Progenitor cell of endocrine pancreas (in vitro differentiated cells): Measurements from ENCODE around the gene RALA. TPM values are rescaled to one million over a fixed set of nuclear protein-coding genes. Genes with fewer than 3 reads are reported as not detected.
"Not testable (repeated sequence)": the region's sequence is repeated elsewhere in the genome, so short reads cannot be mapped to it uniquely, and the experiment has no call there.

ENCODE experiments used
- DNase-seq: peaks from one replicate; pipeline ENCODE4 v3.0.0; 2021; ENCODE audit warnings: low spot score; ENCODE audit not compliant: unreplicated experiment
- H3K27ac Mint-ChIP-seq: 2 replicates; pipeline ENCODE4 v1.8.0; 2021; ENCODE audit warnings: mild to moderate bottlenecking, moderate library complexity, mixed read lengths
- H3K27me3 Mint-ChIP-seq: 2 replicates; pipeline ENCODE4 v1.8.0; 2021; ENCODE audit warnings: mixed read lengths
- H3K36me3 Mint-ChIP-seq: 2 replicates; pipeline ENCODE4 v1.8.0; 2022; ENCODE audit warnings: mixed read lengths; ENCODE audit not compliant: insufficient read depth
- H3K4me1 Mint-ChIP-seq: 2 replicates; pipeline ENCODE4 v1.8.0; 2021; ENCODE audit warnings: low read depth, mixed read lengths
- H3K4me3 Mint-ChIP-seq: 2 replicates; pipeline ENCODE4 v1.8.0; 2021; ENCODE audit warnings: low read depth, mild to moderate bottlenecking, moderate library complexity, mixed read lengths
- H3K9me3 Mint-ChIP-seq: 2 replicates; pipeline ENCODE4 v1.8.0; 2021; ENCODE audit warnings: low read depth, mixed read lengths
- total RNA-seq: library from RNA; stranded (reverse); gene quantifications from 2 replicates; pipeline ENCODE4 v1.2.1, GENCODE V29; 2021
- TF ChIP-seq, protein P1 (sequence below): fragments of 200-600 bp; sonication (generic); IDR thresholded peaks from one replicate; pipeline ENCODE4 v1.5.0; 2021; ENCODE audit warnings: antibody characterized with exemption, mild to moderate bottlenecking; ENCODE audit not compliant: unreplicated experiment

The RALA gene
- total RNA-seq, 1 donor from 2014 or later = 39.6 TPM

DNA sequence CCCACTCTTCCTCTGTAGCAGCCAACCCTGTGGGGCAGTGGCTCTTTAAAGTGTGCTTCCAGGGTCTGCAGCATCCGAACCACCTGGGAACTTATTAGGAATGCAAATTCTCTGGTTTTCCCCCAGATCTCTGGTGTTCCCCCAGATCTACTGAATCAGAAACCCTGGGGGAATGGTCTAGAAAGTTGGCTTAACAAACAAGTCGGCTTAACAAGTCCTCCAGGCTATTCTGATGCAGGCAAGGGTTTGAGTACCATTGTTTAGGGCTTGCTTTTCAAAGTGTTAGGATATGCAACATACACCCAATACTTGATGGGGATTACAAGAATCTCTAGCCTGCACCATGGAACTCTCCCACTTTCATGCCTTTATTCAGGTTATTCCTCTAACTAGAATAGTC, 126.3 kb downstream of the RALA start:
- no peak overlapping the region for H3K27ac Mint-ChIP-seq
- H3K36me3 Mint-ChIP-seq = peaks cover 5% of the 10 kb centered on the region
- TF ChIP-seq, protein P1, sequence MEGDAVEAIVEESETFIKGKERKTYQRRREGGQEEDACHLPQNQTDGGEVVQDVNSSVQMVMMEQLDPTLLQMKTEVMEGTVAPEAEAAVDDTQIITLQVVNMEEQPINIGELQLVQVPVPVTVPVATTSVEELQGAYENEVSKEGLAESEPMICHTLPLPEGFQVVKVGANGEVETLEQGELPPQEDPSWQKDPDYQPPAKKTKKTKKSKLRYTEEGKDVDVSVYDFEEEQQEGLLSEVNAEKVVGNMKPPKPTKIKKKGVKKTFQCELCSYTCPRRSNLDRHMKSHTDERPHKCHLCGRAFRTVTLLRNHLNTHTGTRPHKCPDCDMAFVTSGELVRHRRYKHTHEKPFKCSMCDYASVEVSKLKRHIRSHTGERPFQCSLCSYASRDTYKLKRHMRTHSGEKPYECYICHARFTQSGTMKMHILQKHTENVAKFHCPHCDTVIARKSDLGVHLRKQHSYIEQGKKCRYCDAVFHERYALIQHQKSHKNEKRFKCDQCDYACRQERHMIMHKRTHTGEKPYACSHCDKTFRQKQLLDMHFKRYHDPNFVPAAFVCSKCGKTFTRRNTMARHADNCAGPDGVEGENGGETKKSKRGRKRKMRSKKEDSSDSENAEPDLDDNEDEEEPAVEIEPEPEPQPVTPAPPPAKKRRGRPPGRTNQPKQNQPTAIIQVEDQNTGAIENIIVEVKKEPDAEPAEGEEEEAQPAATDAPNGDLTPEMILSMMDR = no peak
- H3K27me3 Mint-ChIP-seq = no peaks in the 10 kb centered on the region
- peaks cover 6% of the 10 kb centered on the region for H3K9me3 Mint-ChIP-seq
- no peak overlapping the region for H3K4me3 Mint-ChIP-seq
- no peak for DNase-seq
- H3K4me1 Mint-ChIP-seq = peaks cover 7% of the 10 kb centered on the region

DNA sequence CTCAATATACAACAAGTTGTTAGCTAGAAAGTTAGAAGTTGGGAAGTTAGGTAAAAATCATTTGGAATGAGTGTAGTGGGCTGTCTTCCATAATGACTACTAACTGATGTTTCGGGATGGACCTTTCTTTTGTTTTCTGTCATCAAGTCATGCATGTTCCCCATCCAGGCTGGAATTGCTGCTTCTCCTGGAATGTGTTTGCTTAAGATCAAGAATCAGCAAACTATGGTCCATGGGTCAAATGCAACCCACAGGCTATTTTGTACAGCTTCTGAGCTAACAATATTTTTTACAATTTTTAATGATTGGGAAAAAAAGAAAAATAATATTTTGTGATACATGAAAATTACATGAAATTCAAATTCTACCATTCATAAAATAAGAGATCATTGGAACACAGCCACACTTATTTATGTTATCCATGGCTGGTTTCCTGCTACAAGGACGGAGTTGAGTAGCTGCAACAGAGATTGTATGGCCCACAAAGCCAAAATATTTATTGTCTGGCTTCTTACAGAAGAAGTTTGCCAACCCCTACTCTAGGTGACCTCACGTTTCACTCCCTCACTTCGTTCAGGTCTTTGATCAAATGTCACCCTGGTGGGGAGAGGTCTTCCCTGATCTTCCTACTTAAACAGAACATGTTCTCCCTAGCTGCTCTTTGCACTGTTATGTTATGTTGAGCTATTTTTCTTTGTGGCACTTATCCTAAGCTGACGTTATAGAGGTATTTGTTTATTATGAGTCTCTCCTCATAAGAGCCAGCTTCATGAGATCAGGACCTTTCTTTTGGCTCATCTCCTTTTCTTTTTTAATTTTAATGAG, 127.1 kb downstream of the RALA start:
- H3K9me3 Mint-ChIP-seq = peaks cover 6% of the 10 kb centered on the region
- no peak overlapping the region for H3K27ac Mint-ChIP-seq
- DNase-seq = no peak
- TF ChIP-seq, protein P1 = no peak
- H3K4me1 Mint-ChIP-seq = peaks cover 9% of the 10 kb centered on the region
- H3K27me3 Mint-ChIP-seq = no peaks in the 10 kb centered on the region
- H3K36me3 Mint-ChIP-seq = peaks cover 5% of the 10 kb centered on the region
- no peak overlapping the region for H3K4me3 Mint-ChIP-seq

DNA sequence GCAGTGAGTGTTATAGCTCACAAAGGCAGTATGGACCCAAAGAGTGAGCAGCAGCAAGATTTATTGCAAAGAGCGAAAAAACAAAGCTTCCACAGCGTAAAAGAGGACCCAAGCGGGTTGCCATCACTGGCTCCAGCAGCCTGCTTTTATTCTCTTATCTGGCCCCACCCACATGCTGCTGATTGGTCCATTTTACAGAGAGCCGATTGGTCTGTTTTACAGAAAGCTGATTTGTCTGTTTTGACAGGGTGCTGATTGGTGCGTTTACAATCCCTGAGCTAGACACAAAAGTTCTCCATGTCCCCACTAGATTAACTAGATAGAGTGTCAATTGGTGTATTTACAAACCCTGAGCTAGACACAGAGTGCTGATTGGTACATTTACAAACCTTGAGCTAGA, 129.9 kb downstream of the RALA start:
- not testable (repeated sequence) for H3K4me1 Mint-ChIP-seq, DNase-seq, H3K27ac Mint-ChIP-seq, H3K27me3 Mint-ChIP-seq, H3K4me3 Mint-ChIP-seq
- Mint-ChIP-seq H3K9me3 (peaks cover 19% of the 10 kb centered on the region), H3K36me3 (peaks cover 16% of the 10 kb centered on the region)

DNA sequence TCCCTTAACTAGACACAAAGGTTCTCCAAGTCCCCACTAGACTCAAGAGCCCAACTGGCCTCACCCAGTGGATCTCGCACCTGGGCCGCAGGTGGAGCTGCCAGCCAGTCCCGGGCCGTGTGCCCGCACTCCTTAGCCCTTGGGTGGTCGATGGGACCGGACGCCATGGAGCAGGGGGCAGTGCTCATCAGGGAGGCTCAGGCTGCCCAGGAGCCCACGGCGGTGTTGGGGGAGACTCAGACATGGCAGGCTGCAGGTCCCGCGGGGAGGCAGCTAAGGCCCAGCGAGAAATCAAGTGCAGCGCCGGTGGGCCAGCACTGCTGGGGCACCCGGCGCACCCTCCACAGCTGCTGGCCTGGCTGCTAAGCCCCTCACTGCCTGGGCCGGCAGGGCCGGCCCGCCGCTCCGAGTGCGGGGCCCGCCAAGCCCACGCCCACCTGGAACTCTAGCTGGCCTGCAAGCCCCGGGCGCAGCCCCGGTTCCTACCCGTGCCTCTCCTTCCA, 130.5 kb downstream of the RALA start:
- Mint-ChIP-seq H3K9me3 (peaks cover 24% of the 10 kb centered on the region), H3K4me3 (no peak overlapping the region), H3K27me3 (no peaks in the 10 kb centered on the region), H3K36me3 (peaks cover 18% of the 10 kb centered on the region), H3K4me1 (peaks cover 9% of the 10 kb centered on the region), H3K27ac (no peak overlapping the region)
- TF ChIP-seq, protein P1 = no peak
- no peak for DNase-seq

DNA sequence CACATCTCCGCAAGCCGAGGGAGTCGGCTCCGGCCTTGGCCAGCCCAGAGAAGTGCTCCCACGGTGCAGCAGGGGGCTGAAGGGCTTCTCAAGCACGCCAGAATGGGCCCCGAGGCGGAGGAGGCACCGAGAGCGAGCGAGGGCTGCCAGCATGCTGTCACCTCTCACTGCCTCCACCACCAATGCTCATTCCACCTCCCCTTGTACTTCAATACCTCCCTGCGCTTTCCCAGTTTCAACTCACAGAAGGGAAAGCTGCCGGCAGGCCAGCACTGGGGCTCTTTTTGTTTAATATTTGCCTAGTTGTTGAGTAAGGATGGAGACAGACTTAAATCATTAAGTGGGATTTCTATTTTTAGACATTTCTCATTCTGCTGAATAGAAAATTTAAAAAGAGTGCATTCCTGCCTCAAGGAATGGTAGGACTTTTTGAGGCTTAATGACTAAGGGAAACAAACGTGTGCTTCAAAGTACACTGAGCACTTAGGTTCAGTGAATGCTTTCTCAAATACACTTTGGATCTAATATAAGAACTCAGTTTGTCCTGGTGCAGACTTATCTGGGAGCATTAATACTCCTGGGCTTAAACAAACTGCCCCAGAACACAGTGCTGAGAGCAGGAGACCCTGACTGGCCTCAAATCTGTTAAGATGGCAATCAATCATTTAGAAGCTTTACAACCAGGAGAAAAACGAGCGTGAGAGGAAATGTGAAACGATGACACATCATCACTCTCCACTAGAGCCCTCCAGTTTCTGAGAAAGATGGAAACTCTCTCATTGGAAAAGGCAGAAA, 131.2 kb downstream of the RALA start:
- Mint-ChIP-seq H3K4me1 (peaks cover 9% of the 10 kb centered on the region), H3K9me3 (peaks cover 24% of the 10 kb centered on the region), H3K27ac (peak overlapping the region; percentile 91), H3K4me3 (no peak overlapping the region), H3K27me3 (no peaks in the 10 kb centered on the region), H3K36me3 (peaks cover 18% of the 10 kb centered on the region)
- TF ChIP-seq, protein P1 = no peak
- DNase-seq = no peak
